HG03066 (cell line): Measurements from ENCODE around the gene SUSD1.
"Not testable (repeated sequence)": the region's sequence is repeated elsewhere in the genome, so short reads cannot be mapped to it uniquely, and the experiment has no call there.

Source experiments
- ATAC-seq: cut with Tn5 transposase; IDR thresholded peaks from one replicate; pipeline ENCODE4 v1.9.1; 2021; ENCODE audit warnings: low read depth; ENCODE audit not compliant: unreplicated experiment

Gene SUSD1

DNA sequence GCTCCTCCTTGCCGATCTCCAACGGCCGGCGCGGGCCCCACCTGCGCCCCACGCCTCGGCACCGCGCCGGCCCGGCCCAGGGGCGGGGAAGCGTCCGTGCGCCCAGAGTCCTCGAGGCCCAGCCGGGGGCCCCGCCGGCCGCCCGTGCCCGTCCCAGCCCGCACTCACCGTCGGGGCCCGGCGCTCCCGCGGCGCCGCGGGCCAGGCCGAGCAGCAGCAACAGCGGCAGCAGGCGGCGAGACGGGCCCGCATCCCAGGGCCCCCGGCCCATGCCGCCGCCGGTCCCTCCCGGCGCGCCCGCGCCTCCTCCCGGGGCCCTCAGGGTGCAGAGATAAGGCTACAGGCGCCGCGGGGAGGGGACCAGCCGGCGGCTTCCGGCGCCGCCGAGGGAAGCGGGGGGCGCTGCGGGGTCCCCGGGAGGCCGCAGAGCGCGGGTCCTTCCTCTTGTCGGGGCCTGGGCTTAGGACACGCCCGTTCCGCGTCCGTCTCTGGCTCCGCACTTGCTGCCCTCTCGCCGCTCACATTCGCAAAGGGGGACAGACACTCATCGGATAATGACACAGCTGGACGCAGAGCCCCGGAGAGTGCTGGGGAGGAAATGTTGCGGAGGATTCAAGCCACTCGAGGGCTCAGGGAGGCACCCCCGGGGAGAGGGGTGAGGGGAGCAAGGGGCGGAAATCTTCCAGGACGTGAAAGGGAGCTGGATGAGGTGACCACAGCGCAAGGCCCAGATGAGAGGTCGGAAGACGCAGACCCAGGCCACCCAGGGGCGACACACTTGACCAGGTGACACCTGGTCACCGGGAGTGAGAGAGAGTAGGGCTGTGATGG lies at the start of gene SUSD1:
Gene SUSD1, minus strand, starts transcription at position 333 of the 831 bp plus-strand sequence. Its CDS starts 62 bp downstream, at position 271.
- ATAC-seq: peak; percentile 43

DNA sequence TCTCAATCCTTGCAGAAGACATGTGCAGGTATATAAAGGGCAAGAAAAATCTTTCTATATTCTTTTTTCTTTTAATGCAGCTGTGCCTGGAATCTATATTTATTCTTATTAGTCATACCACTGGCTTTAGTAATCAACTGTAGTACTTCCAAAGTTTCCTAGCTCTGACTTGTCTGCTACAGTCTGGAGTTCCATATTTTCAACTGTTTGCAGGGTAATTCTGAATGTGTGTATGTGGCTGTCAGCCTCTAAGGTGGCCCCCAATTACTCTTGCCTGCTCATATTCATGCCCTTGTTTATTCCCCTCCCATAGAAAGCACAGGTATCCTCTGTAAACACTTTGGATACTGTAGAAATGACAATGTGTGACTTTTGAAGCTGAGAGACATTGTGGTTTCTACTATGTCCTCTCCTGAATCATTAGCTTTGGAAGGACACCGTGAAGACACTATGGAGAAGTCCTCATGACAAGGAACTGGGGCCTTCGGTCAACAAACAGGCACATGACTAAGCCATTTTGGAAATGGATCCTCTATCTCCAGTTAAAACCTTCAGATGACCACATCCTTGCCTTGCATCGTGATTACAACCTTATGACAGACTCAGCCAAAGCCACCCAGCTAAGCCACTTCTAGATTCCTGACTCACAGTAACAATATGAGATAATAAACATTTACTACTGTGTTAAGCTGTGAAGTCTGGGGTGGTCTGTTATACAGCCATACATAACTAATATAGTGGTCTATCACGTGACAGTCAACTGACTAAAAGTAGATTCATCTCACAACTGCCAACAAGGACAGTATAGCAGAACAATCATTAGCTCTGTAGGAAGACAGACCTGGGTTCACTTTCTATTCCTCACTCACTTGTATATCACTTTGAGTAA lies 49.5 kb upstream of the SUSD1 start:
- peak; percentile 83 for ATAC-seq

DNA sequence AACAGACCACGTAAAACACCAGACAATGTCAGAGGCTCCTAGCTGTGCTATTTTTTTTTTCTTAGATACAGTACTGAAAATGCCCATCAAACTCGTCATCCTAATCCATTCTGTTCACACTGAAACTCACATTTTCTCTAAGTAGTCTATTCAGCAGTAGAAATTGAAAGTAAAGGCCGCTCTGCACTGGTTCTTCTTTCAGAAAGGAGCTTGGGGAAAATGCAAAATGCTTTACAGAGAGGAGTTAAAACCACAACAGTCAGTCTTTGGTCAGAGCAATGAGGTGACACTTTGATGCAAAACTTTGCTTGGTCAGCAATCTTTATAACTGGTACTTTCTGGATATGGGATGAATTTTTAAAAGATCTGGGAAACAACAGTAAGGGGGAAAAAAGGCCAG lies 43.8 kb upstream of the SUSD1 start:
- ATAC-seq: peak; percentile 96

DNA sequence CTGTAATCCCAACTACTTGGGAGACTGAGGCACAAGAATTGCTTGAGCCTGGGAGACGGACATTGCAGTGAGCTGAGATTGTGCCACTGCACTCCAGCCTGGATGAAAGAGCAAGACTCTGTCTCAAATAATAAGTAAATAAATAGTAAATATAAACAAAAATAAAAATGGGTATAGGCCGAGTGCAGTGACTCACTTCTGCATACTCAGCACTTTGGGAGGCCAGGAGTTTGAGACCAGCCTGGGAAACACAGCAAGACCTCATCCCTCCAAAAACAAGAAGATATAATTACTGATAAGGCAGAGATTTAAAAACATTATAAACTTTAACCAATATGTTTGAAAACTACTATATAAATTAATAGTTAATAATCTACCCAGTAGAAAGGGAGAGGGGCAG lies 37.8 kb upstream of the SUSD1 start:
- no peak for ATAC-seq

DNA sequence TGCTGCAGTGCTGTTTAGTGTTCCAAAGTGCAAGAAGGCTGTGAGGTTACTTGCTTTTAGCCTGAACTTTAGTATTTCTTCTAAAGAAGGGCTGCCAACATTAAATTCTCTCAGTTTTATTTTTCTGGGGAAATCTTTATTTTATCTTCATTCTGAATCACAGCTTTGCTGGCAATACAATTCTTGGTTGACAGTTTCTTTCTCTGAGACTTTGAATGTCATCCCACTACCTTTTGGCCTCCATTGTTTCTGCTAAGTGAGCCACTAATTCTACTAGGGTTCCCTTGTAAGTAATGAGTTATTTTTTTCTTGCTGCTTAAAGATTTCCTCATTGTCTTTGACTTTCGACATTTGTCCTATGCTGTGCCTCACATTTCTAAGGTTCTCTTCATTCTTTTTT lies 32.4 kb upstream of the SUSD1 start:
- ATAC-seq: no peak

DNA sequence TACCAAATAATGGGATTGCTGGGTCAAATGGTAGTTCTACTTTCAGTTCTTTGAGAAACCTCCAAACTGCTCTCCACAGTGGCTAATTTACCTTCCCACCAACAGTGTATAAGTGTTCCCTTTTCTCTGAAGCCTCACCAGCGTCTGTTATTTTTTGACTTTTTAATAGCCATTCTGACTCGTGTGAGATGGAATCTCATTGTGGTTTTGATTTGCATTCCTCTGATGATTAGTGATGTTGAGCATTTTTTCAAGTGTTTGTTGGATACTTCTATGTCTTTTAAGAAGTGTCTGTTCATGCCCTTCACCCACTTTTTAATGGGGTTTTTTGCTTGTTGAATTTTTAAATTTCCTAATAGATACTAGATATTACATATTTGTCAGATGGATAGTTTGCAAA lies 28.4 kb upstream of the SUSD1 start:
- ATAC-seq: no peak

DNA sequence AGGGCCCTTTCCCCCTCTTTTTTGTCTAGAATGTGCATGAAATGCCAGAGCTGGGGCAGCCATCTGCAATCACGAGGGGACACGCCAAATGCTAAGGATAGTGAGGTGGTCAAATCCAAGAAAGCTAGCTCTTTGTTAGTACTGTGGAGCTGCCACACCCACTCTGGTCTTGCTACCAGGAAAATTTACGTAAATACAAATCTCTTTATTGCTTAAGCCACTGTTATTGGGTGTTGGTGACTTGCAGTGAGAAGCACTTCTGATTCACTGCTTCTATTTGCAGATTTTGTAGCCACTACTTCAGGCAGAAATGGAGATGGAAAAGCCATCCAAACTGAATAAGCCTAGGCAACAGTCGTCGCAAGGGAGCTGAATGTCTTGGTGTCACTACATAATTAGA lies 25.6 kb upstream of the SUSD1 start:
- no peak for ATAC-seq

DNA sequence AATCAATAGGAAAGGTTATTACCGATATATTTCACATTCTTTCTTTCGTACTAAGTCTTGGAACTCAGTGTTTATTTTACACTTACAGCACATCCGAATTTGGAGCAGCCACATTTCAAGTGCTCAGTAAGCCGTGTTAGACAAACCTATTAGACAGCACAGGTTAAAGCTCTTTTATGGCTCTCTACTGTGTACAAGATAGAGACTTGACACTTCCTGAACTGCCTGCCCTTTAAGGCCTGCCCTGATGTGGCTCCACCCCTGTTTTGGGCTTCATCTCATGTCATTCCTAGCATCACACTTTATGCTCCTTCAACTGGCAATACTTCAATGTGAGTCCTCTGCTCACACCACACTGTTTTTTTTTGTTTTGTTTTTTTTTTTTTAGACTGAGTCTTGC lies 23.5 kb upstream of the SUSD1 start:
- no peak for ATAC-seq

DNA sequence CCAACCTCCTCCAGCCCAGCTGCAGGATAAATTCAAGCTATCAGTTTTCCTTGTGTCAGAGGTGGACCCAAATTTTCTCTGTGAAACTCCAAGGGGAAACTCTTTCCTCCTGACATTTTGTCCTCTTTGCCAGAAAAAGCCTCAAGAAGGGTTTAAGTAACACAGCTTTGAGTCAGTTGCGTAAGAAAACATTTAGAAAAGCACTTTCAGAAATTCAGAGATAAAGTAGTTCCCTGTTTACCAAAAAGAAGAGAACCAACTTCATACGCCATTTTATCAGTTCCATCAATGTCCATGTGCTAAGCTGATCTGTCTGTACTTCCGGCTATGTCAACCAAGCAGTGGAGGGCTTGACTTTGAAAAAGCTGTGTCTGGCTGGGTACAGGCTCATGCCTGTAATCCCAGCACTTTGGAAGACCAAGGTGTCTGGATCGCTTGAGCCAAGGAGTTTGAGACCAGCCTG lies 19.9 kb upstream of the SUSD1 start:
- ATAC-seq: no peak

DNA sequence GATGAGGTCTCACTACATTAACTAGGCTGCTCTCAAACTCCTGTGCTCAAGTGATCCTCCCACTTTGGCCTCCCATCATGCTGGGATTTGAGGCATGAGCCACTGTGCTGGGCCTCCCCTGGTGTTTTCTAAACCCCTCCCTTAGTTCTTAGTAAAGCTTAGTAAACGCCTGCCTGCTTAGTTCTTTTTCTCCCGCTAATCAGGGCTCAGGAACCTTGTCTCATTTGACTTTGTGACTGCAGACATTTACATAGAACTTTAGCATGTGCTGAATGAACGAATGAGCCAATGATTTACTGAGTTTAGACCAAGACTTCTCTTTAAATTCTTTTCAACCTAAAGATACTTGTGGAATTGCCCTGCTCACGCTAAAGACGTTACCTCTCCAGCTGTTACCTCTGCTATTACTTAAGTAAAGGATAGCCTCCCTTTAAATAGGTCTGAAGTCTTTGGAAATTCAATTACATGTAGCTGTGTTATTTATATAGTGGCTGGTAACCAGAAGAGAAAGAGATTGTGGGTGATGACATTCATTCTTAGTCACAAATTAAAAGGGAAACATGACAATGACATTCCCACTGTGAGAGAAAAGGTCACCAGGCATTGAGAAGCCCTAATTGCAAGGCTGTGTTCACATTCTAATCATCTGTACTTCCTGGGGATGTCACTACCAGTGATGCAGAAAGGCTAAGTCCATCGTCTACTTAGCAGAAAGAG lies 18.6 kb upstream of the SUSD1 start:
- no peak for ATAC-seq

DNA sequence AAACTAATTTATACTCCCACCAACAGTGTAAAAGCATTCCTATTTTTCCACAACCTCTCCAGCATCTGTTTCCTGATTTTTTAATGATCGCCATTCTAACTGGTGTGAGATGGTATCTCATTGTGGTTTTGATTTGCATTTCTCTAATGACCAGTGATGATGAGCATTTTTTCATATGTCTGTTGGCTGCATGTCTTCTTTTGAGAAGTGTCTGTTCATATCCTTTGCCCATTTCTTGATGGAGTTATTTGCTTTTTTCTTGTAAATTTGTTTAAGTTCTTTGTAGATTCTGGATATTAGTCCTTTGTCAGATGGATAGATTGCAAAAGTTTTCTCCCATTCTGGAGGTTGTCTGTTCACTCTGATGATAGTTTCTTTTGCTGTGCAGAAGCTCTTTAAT lies 15.2 kb upstream of the SUSD1 start:
- not testable (repeated sequence) for ATAC-seq

DNA sequence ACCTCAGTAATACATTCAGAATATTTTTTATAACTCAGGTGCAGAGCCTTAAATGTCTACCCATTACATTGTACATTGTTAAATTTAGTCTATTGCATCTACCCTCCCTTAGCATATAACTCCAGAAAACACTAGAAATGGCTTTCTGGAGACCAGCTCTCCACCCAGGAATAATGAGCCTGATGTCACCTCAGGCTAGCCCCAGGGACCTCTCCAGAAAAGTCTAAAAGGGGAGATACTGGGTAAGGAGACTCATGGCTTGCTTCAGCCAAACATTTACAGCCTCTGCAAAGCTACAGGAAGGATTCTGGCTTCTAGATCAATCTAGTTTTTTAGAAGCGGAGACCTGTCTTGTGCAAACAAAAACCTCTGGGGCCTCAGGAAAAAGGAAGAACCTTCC lies 13.8 kb upstream of the SUSD1 start:
- ATAC-seq: no peak

DNA sequence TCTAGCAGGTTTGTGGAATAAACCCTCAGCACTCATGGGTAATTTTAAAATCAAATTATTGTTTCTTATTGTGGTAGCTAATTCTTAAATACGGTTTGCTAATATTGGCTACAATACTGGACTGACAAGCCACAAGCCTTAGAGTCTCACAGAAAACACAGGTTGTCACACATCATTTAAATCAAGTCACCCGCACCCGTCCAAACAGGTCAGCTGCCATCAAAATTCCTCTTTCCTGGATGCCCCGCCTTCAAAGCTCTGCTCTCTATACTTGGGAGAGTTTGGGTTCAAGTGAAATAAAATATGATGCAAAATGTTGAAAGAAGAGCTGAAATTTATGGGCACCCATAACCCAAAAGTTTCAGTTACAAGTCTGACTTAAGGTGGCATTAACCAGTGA lies 12.3 kb upstream of the SUSD1 start:
- ATAC-seq: no peak

DNA sequence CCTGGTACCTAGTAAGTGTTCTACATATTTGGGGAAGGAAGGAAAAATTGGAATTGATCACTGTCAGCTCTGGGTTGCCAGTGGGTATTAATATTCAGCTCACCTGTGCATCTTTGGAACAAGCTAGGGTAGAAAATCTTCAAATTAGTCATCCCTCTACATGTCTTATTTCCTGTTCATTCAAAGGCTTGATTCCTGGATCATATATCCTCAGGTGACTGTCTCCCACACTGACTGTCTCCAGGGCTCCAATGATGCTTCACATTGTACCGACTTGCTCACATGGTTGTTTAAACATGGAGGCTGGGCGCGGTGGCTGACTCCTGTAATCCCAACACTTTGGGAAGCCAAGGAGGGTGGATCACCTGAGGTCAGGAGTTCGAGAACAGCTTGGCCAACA lies 11.6 kb upstream of the SUSD1 start:
- no peak for ATAC-seq

DNA sequence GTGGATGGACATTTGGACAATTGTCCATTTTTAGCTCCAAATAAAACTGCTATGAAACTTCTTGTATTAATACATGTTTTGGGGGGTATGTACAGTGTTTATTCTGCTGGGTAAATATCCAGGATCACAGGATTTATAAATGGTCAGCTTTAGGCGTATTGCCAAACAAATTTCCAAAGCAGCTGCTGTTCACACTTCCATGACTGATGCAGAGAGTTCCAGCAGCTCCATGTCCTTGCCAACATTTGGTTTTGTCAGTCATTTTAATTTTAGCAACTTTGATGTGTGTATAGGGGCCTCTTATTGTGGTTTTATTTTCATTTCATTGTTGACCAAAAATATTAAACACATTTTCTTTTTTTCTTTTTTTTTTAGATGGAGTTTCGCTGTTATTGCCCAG lies 9.8 kb upstream of the SUSD1 start:
- no peak for ATAC-seq

DNA sequence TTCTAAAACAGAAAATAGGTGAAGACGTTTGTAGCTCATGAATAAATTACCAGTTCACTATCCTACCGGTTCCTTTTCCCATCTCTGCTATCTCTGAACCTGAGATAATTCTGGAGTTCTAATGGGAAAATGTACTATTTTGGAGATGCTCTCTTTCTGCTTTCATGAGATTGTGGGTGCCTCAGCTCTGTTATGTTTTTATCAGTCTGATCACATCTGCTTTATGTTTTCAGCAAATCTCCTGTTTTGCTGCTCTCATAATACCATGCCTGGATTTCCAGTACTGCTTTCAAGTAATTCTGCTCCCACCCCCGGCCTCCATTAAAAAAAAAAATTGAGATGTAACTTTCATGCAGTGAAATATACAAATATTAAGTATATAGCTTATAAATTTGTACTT lies 9.1 kb upstream of the SUSD1 start:
- ATAC-seq: no peak

DNA sequence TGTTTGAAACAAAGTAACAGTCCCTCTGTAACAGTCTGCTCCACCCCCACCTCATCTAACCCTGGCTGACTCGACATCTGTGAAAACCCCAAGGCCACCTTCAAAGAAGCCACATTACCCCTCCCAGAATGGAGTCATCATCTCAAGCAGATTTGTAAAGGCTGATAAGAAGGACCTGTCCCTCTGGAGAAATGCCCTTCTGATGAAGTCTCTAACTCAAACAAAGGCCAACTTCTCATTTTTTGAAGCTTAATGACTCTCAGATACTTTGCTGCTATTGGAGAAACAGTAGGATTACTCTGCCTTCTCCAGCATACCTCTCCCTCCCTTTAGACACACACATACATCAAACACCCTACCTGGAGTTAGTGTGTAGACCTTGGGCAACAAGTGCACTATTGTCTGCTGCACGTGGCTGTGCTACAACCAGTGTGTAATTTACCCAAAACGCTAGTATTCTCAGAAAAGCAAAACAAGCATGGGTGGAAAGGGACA lies 5.3 kb upstream of the SUSD1 start:
- ATAC-seq: no peak

DNA sequence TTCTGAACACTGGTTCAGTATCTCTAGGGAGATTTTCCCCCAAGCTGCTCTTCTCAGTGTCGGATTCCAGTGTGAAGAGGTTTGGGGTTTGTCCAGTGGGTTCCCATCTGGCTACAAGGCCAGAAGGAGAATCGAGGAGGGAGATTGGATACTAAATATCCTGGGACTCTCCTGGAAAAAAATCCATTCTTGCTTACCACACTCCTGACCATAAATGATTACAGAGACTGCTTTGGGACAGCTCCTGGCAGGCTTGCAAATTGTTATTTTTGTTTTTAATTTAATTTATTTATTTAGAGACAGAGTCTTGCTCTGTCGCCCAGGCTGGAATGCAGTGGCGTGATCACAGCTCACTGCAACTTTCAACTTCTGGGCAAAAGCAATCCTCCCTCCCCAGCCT lies 4.7 kb upstream of the SUSD1 start:
- ATAC-seq: no peak

DNA sequence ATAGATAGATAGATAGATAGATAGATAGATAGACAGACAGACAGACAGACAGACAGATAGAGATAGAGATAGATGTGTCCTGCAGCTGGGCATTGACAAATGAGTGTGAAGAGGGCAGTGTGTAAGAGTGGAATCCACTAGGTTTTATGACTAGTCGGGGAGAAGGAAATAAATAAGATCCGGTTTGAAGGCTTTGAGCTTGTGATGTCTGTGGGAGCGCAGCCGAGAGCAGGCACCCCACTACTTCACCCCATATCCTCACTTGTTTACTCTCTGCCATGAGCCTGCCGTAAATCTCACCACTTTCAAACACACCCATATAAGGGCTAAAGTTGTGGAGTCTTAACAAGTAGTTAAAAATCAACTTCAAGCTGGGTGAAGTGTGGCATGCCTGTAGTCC lies 1.4 kb upstream of the SUSD1 start:
- ATAC-seq: no peak

DNA sequence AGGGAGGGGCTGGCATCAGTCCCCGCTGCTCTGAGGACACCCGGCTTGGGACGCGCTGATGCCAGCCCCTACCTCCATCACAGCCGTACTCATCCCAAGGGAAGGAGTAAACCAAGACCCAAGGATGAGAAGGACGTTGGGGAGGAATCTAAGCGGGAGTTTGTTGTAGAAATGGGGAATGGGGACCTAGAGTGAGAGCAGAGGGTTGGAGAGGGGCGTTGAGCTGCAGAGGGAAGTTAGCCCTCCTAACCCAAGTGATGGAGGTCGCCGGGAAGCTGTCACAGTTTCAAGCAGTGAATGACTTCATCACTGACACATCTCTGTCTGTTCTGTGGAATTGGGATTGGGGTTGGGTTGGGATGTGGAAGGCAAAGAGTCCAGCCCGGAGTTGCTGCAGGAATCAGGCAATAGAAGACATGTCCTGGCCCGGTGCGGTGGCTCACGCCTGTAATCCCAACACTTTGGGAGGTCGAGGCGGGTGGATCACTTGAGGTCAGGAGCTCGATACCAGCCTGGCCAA lies 759 bp upstream of the SUSD1 start:
- no peak for ATAC-seq
